WI38 (cell line): Measurements from ENCODE around the gene LRRC4B.

Experiments
- H3K4me3 ChIP-seq: 2 replicates; pipeline ENCODE4 v1.5.1; 2011; ENCODE audit warnings: low read depth, mild to moderate bottlenecking, control low read depth, low read length
- TF ChIP-seq, protein P1 (sequence below): IDR thresholded peaks from 2 replicates; pipeline ENCODE4 v1.5.1; 2012; ENCODE audit warnings: low read depth, mild to moderate bottlenecking, control low read depth, low read length

Gene LRRC4B

GRCh38 chr19:50490411-50490811 is 77.8 kb downstream of the LRRC4B start:
- TF ChIP-seq, protein P1, sequence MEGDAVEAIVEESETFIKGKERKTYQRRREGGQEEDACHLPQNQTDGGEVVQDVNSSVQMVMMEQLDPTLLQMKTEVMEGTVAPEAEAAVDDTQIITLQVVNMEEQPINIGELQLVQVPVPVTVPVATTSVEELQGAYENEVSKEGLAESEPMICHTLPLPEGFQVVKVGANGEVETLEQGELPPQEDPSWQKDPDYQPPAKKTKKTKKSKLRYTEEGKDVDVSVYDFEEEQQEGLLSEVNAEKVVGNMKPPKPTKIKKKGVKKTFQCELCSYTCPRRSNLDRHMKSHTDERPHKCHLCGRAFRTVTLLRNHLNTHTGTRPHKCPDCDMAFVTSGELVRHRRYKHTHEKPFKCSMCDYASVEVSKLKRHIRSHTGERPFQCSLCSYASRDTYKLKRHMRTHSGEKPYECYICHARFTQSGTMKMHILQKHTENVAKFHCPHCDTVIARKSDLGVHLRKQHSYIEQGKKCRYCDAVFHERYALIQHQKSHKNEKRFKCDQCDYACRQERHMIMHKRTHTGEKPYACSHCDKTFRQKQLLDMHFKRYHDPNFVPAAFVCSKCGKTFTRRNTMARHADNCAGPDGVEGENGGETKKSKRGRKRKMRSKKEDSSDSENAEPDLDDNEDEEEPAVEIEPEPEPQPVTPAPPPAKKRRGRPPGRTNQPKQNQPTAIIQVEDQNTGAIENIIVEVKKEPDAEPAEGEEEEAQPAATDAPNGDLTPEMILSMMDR: no peak
- H3K4me3 ChIP-seq: no peak overlapping the region

DNA sequence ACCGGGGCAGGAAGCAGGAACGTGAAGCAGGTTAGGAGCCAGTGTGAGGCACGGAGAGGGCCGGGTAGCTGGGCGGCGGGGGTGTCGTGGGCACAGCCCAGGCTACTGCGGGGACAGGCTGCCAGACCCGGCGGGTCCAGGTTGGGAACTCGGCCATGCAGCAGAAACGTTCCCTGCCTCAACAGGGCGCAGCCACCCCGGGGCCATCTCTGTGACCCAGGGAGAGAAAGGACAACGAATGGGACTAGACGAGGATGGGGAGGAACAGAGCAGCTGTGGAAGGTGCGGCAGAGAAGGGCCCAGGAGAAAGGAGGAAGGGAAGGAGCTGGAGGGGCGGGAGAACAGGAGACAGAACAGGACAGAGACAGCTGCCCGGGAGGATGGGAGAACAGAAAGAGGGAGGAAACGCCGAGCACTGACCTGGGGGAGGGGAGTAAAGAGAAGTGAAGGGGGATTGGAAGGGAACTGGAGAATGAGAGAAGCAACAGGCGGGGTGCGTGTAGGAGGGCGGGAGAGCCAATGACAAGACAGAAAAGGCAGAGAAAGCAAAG is 78.7 kb downstream of the LRRC4B start:
- no peak overlapping the region for H3K4me3 ChIP-seq

DNA sequence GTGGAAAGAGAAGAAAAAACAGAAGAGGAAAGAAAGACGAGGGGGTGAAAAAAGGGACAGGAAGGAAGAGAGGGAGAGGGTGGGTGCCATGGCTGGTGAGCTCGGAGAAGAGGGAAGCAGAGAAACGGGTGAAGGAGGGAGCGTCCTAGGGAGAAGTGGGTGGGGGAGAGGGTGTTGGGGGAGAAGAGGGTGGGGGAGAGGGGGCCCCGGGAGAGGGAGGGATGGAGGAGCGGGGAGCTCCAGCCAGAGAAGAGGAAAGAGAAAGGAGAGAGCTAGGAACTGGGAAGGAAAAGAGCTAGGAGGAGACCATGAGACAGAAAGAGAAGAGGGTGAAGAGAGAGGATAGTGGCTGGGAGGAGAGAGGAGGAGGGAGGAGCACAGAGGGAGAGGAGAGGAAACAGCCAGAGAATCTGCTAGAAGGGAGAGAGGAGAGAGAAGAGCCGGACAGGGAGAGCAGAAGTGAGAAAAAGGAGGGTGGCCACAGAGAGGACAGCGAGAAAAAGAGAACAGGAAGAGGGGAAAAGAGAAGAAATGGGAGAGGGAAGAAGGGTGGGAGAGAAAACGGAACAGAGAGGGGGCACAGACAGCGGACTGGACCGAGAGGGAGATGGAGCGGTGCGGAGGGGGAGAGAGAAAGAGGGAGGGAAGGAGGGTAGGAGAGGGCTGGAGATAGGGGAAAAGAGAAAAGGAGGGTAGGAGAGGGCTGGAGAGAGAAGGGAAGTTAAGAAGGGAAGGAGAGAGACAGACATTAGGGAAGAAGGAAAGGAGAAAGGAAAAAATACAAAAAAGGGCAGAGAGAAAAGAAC is 79.6 kb downstream of the LRRC4B start:
- TF ChIP-seq, protein P1: no peak
- no peak overlapping the region for H3K4me3 ChIP-seq

More for the DNA sequence above, 78.7 kb downstream of the LRRC4B start:
- TF ChIP-seq, protein P1: no peak

DNA sequence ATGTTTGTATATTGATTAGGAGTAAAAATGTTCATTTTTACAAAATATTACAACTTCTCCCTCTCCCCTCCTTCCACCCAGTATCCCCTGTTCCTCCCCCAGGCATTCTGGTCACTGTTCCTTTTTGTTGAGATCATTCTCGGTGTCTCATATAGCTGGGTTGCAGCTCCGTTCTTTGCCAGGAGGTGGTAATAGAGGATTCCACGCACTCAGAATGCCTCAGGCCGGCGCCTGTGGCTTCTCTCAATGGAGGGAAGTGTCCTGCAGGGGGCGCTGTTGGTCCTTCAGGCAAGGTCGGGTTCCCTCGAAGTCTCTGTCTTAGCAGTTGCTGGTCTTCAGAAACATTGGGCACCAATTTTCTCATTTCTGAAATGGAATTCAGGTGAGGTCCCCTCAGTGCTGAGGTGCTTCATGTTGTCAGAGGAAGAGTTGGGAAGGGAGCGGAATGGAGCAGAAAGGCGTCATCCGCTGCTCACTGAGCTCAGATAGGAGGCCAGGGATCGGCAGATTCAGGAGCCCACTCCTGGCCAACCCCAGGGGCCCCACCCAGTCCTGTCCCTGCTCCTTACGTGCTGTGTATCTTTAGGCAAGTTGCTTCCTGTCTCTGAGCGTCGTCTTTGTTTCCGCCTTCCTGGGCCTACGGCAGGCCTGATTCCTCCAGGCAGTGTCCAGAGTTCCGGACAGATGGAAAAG is 81.3 kb downstream of the LRRC4B start:
- TF ChIP-seq, protein P1: peak; percentile 17; the same call in 1 of the 2 replicates
- no peak overlapping the region for H3K4me3 ChIP-seq

- TF ChIP-seq, protein P1: no peak
- H3K4me3 ChIP-seq: no peak overlapping the region
Measured at GRCh38 chr19:50485284-50485955, 82.8 kb downstream of the LRRC4B start.

DNA sequence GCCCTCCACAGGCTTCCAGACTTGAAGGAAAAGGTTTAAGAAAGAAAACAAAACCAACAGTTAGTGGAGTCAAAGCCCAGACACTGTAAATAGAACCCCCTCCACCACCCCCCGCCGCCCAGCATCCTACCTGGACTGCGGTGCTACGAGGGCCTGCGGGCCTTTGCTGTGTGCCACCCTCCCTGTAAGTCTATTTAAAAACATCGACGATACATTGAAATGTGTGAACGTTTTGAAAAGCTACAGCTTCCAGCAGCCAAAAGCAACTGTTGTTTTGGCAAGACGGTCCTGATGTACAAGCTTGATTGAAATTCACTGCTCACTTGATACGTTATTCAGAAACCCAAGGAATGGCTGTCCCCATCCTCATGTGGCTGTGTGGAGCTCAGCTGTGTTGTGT is 85.3 kb downstream of the LRRC4B start:
- no peak overlapping the region for H3K4me3 ChIP-seq
- TF ChIP-seq, protein P1: no peak
